HFF-Myc (cell line): ENCODE data around the gene CNTLN.
A peak's percentile ranks its signal among the peaks of the same experiment; 100 is the strongest.

ENCODE experiments used
- DNase-seq: peaks from one replicate; pipeline ENCODE4 v3.0.0-alpha.2; 2011; ENCODE audit warnings: low read depth; ENCODE audit errors: extremely low read depth
- H3K4me3 ChIP-seq: replicated peaks from 2 replicates; pipeline ENCODE4 v1.5.1; 2011; ENCODE audit warnings: low read depth, mild to moderate bottlenecking, control low read depth, low read length
- TF ChIP-seq, protein P1 (sequence below): IDR thresholded peaks from 2 replicates; pipeline ENCODE4 v1.5.1; 2012; ENCODE audit warnings: mild to moderate bottlenecking, low read depth, low read length, control low read depth; ENCODE audit errors: missing control alignments

The CNTLN gene

GRCh38 chr9:17481565-17481964, 346.7 kb downstream of the CNTLN start:
- DNase-seq: peak; percentile 6
- TF ChIP-seq, protein P1, sequence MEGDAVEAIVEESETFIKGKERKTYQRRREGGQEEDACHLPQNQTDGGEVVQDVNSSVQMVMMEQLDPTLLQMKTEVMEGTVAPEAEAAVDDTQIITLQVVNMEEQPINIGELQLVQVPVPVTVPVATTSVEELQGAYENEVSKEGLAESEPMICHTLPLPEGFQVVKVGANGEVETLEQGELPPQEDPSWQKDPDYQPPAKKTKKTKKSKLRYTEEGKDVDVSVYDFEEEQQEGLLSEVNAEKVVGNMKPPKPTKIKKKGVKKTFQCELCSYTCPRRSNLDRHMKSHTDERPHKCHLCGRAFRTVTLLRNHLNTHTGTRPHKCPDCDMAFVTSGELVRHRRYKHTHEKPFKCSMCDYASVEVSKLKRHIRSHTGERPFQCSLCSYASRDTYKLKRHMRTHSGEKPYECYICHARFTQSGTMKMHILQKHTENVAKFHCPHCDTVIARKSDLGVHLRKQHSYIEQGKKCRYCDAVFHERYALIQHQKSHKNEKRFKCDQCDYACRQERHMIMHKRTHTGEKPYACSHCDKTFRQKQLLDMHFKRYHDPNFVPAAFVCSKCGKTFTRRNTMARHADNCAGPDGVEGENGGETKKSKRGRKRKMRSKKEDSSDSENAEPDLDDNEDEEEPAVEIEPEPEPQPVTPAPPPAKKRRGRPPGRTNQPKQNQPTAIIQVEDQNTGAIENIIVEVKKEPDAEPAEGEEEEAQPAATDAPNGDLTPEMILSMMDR: no peak
- no peak overlapping the region for H3K4me3 ChIP-seq

- TF ChIP-seq, protein P1: no peak
- no peak for DNase-seq
- H3K4me3 ChIP-seq: no peak overlapping the region
These were observed 350.1 kb downstream of the CNTLN start for GRCh38 chr9:17484906-17485305.

DNA sequence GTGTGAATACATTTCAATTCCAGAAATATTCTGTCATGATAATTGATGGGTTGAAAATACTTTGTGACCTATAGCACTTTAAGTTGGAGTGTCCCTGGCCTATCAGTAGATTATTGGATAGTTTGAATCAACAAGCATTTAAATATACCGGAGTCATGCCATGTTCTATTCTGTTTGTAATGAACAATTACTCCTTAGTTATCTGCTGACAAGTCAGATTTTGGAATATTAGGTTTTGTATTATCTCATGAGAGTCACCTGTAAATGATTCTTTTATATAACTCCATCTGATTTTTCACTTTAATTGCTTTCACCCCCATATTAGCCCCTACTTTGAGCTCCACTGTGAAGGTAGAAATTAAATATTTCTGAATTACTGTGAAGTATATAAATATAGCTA, 351.6 kb downstream of the CNTLN start:
- H3K4me3 ChIP-seq: no peak overlapping the region
- TF ChIP-seq, protein P1: no peak

GRCh38 chr9:17487467-17487866, 352.6 kb downstream of the CNTLN start:
- TF ChIP-seq, protein P1: no peak
- no peak for DNase-seq
- H3K4me3 ChIP-seq: no peak overlapping the region

More for the DNA sequence above, 351.6 kb downstream of the CNTLN start:
- no peak for DNase-seq

GRCh38 chr9:17488662-17489061, 353.8 kb downstream of the CNTLN start:
- TF ChIP-seq, protein P1: no peak
- no peak overlapping the region for H3K4me3 ChIP-seq
- DNase-seq: no peak

- H3K4me3 ChIP-seq: no peak overlapping the region
- no peak for DNase-seq
- TF ChIP-seq, protein P1: no peak
These were observed 355.3 kb downstream of the CNTLN start for GRCh38 chr9:17490110-17490509.

- DNase-seq: no peak
- TF ChIP-seq, protein P1: no peak
These were observed 356.9 kb downstream of the CNTLN start for GRCh38 chr9:17491780-17492179.

More at GRCh38 chr9:17491780-17492179, 356.9 kb downstream of the CNTLN start:
- no peak overlapping the region for H3K4me3 ChIP-seq
